Cortex of kidney (tissue), 1 donor: Measurements from ENCODE around the gene ZNF483.
"Not testable (repeated sequence)": the region's sequence is repeated elsewhere in the genome, so short reads cannot be mapped to it uniquely, and the experiment has no call there.

Experiments used
- DNase-seq: peaks from one replicate; lab custom pipeline; 2025; lab: John Stamatoyannopoulos, UW

ZNF483 gene

GRCh38 chr9:111610845-111611244 is 85.9 kb downstream of the ZNF483 start:
- no peak for DNase-seq

DNA sequence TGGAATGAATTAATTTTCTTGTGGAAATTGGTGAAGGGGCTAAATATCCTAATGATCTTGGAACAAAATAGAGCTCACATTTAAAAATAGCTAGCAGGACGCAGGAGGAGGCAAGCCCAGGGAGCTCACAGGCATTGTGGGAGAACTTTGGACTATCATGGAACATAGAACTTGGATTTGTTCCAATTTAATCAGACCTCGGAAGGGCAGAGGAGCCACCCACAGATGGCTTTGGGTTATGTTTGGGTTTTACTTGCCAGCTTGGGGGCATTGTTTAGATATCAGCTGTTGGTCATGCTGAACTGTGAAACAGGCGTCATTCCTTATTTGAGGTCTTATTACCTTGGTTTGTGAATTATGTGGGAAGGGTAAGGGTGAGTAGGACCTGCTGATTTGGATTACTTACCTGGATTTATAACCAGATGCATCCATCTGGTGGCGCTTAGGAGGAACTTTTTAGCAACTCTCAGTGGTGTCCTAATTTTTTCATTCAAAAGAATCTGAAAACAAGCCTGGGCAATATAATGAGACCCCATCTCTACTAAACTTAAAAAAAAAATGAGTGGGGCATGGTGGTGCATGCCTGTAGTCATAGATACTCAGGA is 88.6 kb downstream of the ZNF483 start:
- no peak for DNase-seq

GRCh38 chr9:111615928-111616327 is 90.9 kb downstream of the ZNF483 start:
- DNase-seq = no peak

DNA sequence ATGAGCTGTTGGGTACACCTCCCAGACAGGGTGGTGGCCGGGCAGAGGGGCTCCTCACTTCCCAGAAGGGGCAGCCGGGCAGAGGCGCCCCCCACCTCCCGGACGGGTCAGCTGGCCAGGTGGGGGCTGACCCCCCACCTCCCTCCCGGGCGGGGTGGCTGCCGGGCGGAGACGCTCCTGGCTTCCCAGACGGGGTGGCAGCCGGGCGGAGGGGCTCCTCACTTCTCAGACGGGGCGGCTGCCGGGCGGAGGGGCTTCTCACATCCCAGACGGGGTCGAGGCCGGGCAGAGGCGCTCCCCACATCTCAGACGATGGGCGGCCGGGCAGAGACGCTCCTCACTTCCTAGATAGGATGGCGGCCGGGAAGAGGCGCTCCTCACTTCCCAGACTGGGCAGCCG is 92.4 kb downstream of the ZNF483 start:
- not testable (repeated sequence) for DNase-seq

GRCh38 chr9:111621895-111622480 is 97.0 kb downstream of the ZNF483 start:
- no peak for DNase-seq

GRCh38 chr9:111622626-111623025 is 97.6 kb downstream of the ZNF483 start:
- DNase-seq = no peak
